Glutamatergic neuron (in vitro differentiated cells): Measurements from ENCODE around the gene CA7. TPM values are rescaled to one million over a fixed set of nuclear protein-coding genes. Genes with fewer than 3 reads are reported as not detected.
"Not testable (repeated sequence)": the region's sequence is repeated elsewhere in the genome, so short reads cannot be mapped to it uniquely, and the experiment has no call there.

Source experiments
- DNase-seq: peaks from one replicate; pipeline ENCODE4 v3.0.0; 2022
- H3K27ac Mint-ChIP-seq: one replicate; pipeline ENCODE4 v1.8.0; 2020; ENCODE audit warnings: mild to moderate bottlenecking, mixed read lengths, inconsistent platforms; ENCODE audit not compliant: unreplicated experiment
- H3K27me3 Mint-ChIP-seq: one replicate; pipeline ENCODE4 v1.8.0; 2020; ENCODE audit warnings: mild to moderate bottlenecking, moderate library complexity, mixed read lengths, inconsistent platforms; ENCODE audit not compliant: unreplicated experiment
- H3K36me3 Mint-ChIP-seq: one replicate; pipeline ENCODE4 v1.8.0; 2020; ENCODE audit warnings: mild to moderate bottlenecking, mixed read lengths, inconsistent platforms; ENCODE audit not compliant: unreplicated experiment
- H3K4me1 Mint-ChIP-seq: one replicate; pipeline ENCODE4 v1.8.0; 2020; ENCODE audit warnings: mild to moderate bottlenecking, low read depth, mixed read lengths, inconsistent platforms; ENCODE audit not compliant: unreplicated experiment
- H3K4me3 Mint-ChIP-seq: one replicate; pipeline ENCODE4 v1.8.0; 2020; ENCODE audit warnings: mild to moderate bottlenecking, mixed read lengths, inconsistent platforms; ENCODE audit not compliant: unreplicated experiment
- H3K9me3 Mint-ChIP-seq: one replicate; pipeline ENCODE4 v1.8.0; 2020; ENCODE audit warnings: mild to moderate bottlenecking, moderate library complexity, mixed read lengths, inconsistent platforms; ENCODE audit not compliant: unreplicated experiment
- total RNA-seq: library from RNA; stranded (reverse); fragmentation: NEBNext Ultra II Directional; extraction: Animal tissue kit (Norgen Biotek cat#: 25700); gene quantifications from one replicate; pipeline ENCODE4 v1.2.1, GENCODE V29; 2021; ENCODE audit not compliant: unreplicated experiment
- TF ChIP-seq, protein P1 (sequence below): fragments of 200-600 bp; sonication (generic); IDR thresholded peaks from one replicate; pipeline ENCODE4 v1.5.0; 2021; ENCODE audit not compliant: partially characterized antibody, unreplicated experiment

CA7 gene
- total RNA-seq, 1 donor from 2014 or later = 0.64 TPM

DNA sequence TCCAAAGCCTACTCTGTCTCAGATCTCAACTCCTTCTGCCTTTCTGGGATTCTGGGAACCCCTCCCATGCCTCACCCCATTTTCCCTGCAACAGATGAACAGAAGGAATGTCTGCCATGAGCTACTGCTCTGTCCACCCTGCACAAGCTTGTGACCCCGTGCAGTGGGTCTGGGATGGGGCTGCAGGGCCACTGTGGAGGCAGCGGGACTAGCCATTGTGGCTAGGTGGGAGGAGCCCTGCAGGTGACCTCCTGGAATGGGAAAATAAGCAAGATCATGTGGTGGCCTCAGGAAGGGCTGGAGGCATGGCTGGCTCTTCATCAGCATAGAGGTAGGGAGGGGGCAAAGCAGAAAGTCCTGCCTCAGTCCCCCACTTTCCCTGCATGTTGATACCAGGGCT lies 49.8 kb downstream of the CA7 start:
- TF ChIP-seq, protein P1, sequence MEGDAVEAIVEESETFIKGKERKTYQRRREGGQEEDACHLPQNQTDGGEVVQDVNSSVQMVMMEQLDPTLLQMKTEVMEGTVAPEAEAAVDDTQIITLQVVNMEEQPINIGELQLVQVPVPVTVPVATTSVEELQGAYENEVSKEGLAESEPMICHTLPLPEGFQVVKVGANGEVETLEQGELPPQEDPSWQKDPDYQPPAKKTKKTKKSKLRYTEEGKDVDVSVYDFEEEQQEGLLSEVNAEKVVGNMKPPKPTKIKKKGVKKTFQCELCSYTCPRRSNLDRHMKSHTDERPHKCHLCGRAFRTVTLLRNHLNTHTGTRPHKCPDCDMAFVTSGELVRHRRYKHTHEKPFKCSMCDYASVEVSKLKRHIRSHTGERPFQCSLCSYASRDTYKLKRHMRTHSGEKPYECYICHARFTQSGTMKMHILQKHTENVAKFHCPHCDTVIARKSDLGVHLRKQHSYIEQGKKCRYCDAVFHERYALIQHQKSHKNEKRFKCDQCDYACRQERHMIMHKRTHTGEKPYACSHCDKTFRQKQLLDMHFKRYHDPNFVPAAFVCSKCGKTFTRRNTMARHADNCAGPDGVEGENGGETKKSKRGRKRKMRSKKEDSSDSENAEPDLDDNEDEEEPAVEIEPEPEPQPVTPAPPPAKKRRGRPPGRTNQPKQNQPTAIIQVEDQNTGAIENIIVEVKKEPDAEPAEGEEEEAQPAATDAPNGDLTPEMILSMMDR = no peak
- H3K27ac Mint-ChIP-seq = no peak overlapping the region

DNA sequence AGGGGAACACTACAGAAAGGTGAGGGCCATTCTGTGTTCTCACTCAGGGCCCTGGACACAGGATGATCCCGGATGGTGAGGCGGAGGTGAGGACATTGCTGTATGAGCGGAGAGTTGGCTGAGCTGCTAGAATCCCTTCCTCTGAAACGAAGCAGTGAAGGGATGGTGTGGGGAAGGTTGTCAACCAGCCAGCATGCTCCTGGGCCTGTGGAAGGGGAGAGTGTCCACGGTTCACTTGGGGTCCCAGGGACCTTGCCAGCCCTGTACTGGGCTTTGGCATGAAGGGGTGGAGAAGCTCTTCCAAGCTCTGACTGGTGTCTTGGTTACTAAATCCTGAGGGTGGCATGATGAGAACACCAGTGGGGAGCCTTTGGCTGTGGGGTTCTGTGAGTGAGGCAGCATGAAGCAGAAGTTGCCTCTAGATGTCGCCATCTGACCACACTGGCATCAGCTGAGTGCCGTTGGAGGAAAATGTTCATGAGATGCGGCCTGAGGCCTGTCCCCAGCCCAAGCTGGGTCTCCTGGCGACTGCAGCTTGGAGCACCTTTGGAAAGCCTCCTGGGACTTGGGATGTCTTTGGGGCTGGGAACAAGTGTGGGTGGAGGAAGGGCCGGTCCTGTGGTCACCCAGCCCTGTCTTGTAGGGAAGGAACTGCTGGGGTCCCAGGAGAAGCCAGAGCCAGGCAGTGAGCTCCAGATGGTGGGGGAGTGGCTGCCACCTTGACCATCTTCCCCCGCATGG lies 50.9 kb downstream of the CA7 start:
- Mint-ChIP-seq H3K4me3 (peak overlapping the region; percentile 25), H3K27me3 (peaks cover 15% of the 10 kb centered on the region), H3K9me3 (peaks cover 12% of the 10 kb centered on the region), H3K27ac (peak overlapping the region; percentile 78), H3K4me1 (peaks cover 22% of the 10 kb centered on the region), H3K36me3 (no peaks in the 10 kb centered on the region)
- DNase-seq = peak; percentile 77
- TF ChIP-seq, protein P1 = peak; percentile 49

More for the DNA sequence above, 49.8 kb downstream of the CA7 start:
- DNase-seq = no peak
- Mint-ChIP-seq H3K27me3 (peaks cover 12% of the 10 kb centered on the region), H3K4me3 (no peak overlapping the region), H3K9me3 (peaks cover 12% of the 10 kb centered on the region), H3K36me3 (no peaks in the 10 kb centered on the region), H3K4me1 (peaks cover 13% of the 10 kb centered on the region)

DNA sequence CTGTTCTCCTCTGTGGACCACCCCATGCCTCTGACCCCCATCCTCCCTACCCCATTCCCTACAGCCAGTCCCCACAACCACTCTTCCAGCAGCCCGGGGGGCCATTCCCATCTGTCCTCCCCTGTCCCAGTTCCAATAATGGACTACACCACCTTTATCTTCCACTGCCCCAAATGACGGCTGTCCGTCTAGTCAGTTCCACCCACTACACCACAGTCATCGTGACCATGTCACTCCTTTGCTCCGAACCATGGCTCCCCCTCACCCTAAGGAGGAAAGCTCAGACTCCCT lies 51.4 kb downstream of the CA7 start:
- H3K9me3 Mint-ChIP-seq = peaks cover 12% of the 10 kb centered on the region

DNA sequence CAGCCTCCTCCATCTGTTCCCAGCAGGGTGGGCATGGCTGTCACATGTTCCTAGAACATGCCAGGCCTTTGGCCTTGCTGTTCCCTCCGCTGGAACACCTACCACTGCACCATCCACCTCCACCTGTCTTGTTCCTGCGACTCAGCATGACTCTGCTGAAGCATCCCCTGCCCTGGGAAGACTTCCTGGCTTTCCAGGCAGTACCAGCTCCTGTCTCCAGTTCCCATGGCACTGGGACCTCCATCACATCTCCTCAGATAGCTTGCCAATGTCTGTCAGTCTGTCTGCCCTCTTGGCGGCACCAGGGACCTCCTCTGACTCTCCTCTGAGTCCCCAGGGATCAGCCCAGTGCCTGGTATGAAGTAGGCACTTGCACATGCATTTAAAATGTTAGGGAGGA lies 51.8 kb downstream of the CA7 start:
- Mint-ChIP-seq H3K36me3 (no peaks in the 10 kb centered on the region), H3K27ac (peak overlapping the region; percentile 78), H3K27me3 (peaks cover 16% of the 10 kb centered on the region), H3K4me1 (peaks cover 31% of the 10 kb centered on the region), H3K9me3 (peaks cover 12% of the 10 kb centered on the region), H3K4me3 (peak overlapping the region; percentile 22)
- DNase-seq = no peak
- TF ChIP-seq, protein P1 = no peak

More for the DNA sequence above, 51.4 kb downstream of the CA7 start:
- H3K27me3 Mint-ChIP-seq = peaks cover 15% of the 10 kb centered on the region
- no peaks in the 10 kb centered on the region for H3K36me3 Mint-ChIP-seq
- H3K27ac Mint-ChIP-seq = peak overlapping the region; percentile 78
- TF ChIP-seq, protein P1 = no peak
- H3K4me1 Mint-ChIP-seq = peaks cover 27% of the 10 kb centered on the region
- no peak overlapping the region for H3K4me3 Mint-ChIP-seq
- DNase-seq = no peak

DNA sequence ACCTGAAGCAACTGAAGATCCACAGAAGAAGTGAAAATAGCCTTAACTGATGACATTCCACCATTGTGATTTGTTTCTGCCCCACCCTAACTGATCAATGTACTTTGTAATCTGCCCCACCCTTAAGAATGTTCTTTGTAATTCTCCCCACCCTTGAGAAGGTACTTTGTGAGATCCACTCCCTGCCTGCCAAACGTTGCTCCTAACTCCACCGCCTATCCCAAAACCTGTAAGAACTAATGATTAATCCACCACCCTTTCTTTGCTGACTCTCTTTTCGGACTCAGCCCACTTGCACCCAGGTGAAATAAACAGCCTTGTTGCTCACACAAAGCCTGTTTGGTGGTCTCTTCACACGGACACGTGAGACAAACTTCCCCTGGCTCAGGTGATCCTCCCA lies 52.5 kb downstream of the CA7 start:
- H3K4me1 Mint-ChIP-seq = peaks cover 32% of the 10 kb centered on the region
- not testable (repeated sequence) for H3K4me3 Mint-ChIP-seq, H3K36me3 Mint-ChIP-seq, DNase-seq, H3K27me3 Mint-ChIP-seq
- H3K9me3 Mint-ChIP-seq = peaks cover 10% of the 10 kb centered on the region
- H3K27ac Mint-ChIP-seq = peak overlapping the region; percentile 2
